ENCODE results near the gene CBFB.

The CBFB gene

DNA sequence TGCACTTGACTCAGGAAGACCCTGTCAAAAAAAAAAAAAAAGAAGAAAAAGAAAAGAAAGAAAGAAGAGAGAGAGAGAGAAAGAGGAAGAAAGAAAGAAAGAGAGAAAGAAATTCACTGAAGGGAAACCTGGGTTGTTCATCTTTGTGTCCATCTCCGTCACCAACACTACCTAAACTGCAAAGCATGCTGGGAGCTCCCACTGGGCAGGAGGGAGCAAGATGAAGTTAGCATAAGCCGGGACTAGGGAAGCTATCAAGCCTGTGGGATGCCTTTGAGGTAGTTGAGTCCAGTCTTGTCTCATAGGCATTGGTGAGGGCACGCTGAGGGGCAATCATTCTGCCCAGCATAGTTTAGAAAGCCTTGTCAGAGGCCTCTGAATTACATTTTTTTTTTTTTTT lies 7.6 kb upstream of the CBFB start:
- Mint-ChIP-seq H3K36me3 (ENCODE audit: insufficient read depth) (no peaks in the 10 kb centered on the region), H3K4me3 (no peak overlapping the region), H3K27ac (ENCODE audit: low read depth) (no peak overlapping the region), H3K9me3 (no peaks in the 10 kb centered on the region), H3K27me3 (no peaks in the 10 kb centered on the region), H3K4me1 (no peaks in the 10 kb centered on the region)
- ATAC-seq (replicated peaks; ENCODE audit: extremely low read depth, poor library complexity, severe bottlenecking) (no peak), DNase-seq (ENCODE audit: low spot score in 2 of 2) (no peak)

DNA sequence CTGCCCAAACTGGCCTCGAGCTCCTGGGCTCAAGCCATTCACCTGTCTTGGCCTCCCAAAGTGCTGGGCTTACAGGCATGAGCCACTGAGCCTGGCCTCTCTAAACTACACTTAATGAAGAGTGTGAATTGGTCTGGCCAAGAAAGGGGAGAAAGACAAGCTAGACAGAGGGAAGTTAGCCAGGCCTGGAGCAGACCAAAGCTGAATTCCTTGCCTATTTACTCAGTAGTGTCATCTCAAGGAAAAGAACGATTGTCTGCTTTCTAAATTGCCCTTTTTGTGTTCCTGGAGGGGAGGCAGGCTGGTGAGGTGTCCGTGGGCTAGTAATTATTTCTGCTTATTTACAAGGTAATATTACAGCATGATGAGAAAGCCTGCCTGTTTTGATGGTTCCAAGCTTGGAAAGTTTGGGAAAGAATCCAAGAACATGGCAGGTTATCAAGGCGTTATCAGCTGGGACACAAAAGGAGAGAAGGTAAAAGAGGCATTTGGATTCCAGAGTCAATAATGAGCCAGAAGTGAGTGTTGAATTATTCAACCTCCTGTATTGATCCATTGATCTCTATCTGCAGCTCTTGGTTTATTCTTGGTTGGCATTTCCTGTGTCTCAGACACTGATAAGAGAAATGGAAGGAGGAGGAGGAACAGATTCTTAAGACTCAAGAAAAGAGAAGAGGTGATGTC lies 6.3 kb upstream of the CBFB start:
- Mint-ChIP-seq H3K27me3 (no peaks in the 10 kb centered on the region), H3K36me3 (ENCODE audit: insufficient read depth) (no peaks in the 10 kb centered on the region), H3K4me3 (no peak overlapping the region), H3K9me3 (no peaks in the 10 kb centered on the region), H3K4me1 (no peaks in the 10 kb centered on the region), H3K27ac (ENCODE audit: low read depth) (no peak overlapping the region)
- ATAC-seq (replicated peaks; ENCODE audit: extremely low read depth, poor library complexity, severe bottlenecking) (no peak), DNase-seq (ENCODE audit: low spot score in 2 of 2) (no peak)

GRCh38 chr16:67023689-67024088 lies 5.3 kb upstream of the CBFB start:
- no peak for ATAC-seq (replicated peaks; ENCODE audit: extremely low read depth, poor library complexity, severe bottlenecking)
- Mint-ChIP-seq H3K36me3 (ENCODE audit: insufficient read depth) (peaks cover 5% of the 10 kb centered on the region), H3K4me3 (no peak overlapping the region), H3K9me3 (no peaks in the 10 kb centered on the region), H3K27me3 (no peaks in the 10 kb centered on the region), H3K27ac (ENCODE audit: low read depth) (no peak overlapping the region), H3K4me1 (no peaks in the 10 kb centered on the region)
- DNase-seq (ENCODE audit: low spot score in 2 of 2) = no peak

GRCh38 chr16:67024384-67025209 lies 4.4 kb upstream of the CBFB start:
- H3K4me1 Mint-ChIP-seq = no peaks in the 10 kb centered on the region
- ATAC-seq (replicated peaks; ENCODE audit: extremely low read depth, poor library complexity, severe bottlenecking) (no peak), DNase-seq (ENCODE audit: low spot score in 2 of 2) (no peak)
- H3K4me3 Mint-ChIP-seq = no peak overlapping the region
- H3K27ac Mint-ChIP-seq (ENCODE audit: low read depth) = no peak overlapping the region
- no peaks in the 10 kb centered on the region for H3K9me3 Mint-ChIP-seq
- H3K27me3 Mint-ChIP-seq = no peaks in the 10 kb centered on the region
- H3K36me3 Mint-ChIP-seq (ENCODE audit: insufficient read depth) = peaks cover 7% of the 10 kb centered on the region

DNA sequence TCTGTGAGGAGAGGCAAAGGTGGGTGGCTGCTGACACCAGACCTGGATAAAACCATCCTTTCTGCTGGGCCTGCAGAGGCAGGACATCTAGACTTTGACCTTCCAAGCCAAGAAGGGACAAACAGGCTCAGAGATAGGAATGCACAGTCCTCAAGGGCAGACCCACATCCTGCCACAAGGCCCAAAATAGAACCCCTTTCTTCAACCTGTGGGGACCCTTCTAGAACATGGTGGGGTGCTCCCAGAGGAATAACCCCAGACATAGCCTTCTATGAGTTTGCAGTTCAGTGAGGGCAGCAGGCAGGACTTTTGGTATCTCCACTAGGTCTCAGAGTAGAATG lies 3.8 kb upstream of the CBFB start:
- Mint-ChIP-seq H3K4me3 (no peak overlapping the region), H3K36me3 (ENCODE audit: insufficient read depth) (peaks cover 10% of the 10 kb centered on the region), H3K27ac (ENCODE audit: low read depth) (no peak overlapping the region), H3K27me3 (no peaks in the 10 kb centered on the region), H3K4me1 (peaks cover 1% of the 10 kb centered on the region), H3K9me3 (no peaks in the 10 kb centered on the region)
- ATAC-seq (replicated peaks; ENCODE audit: extremely low read depth, poor library complexity, severe bottlenecking) (no peak), DNase-seq (ENCODE audit: low spot score in 2 of 2) (no peak)

- DNase-seq (ENCODE audit: low spot score in 2 of 2) (no peak), ATAC-seq (replicated peaks; ENCODE audit: extremely low read depth, poor library complexity, severe bottlenecking) (no peak)
- peaks cover 12% of the 10 kb centered on the region for H3K4me1 Mint-ChIP-seq
- H3K36me3 Mint-ChIP-seq (ENCODE audit: insufficient read depth) = peaks cover 16% of the 10 kb centered on the region
- no peak overlapping the region for H3K4me3 Mint-ChIP-seq
- H3K27me3 Mint-ChIP-seq = no peaks in the 10 kb centered on the region
- no peak overlapping the region for H3K27ac Mint-ChIP-seq (ENCODE audit: low read depth)
- H3K9me3 Mint-ChIP-seq = no peaks in the 10 kb centered on the region
These were observed 2.4 kb upstream of the CBFB start for GRCh38 chr16:67026570-67026969.

DNA sequence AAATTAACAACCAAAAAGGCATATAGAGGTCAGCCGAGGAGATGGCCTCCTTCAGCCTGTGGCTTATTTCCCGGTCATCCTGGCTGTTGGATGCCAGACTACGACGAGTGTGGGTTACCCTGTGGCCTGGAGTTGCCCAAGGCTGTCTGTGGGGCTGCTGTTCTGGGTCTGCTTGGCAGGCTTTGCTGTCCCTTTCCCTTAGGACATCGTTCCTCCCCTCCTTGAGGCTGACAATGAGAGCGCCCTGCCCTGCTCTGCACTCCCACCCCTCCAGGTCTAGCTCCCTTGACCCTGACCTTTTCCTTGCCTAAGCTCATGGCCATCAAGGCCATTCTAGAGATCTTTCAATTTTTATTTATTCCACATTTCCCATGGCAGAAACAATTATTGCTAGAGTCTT lies 1.9 kb upstream of the CBFB start:
- Mint-ChIP-seq H3K4me3 (no peak overlapping the region), H3K27ac (ENCODE audit: low read depth) (no peak overlapping the region), H3K4me1 (peaks cover 16% of the 10 kb centered on the region), H3K9me3 (no peaks in the 10 kb centered on the region), H3K27me3 (no peaks in the 10 kb centered on the region), H3K36me3 (ENCODE audit: insufficient read depth) (peaks cover 18% of the 10 kb centered on the region)
- no peak for ATAC-seq (replicated peaks; ENCODE audit: extremely low read depth, poor library complexity, severe bottlenecking)
- DNase-seq (ENCODE audit: low spot score in 2 of 2) = no peak

- peak overlapping the region; percentile 82 for H3K27ac Mint-ChIP-seq (ENCODE audit: low read depth)
- no peaks in the 10 kb centered on the region for H3K27me3 Mint-ChIP-seq
- ATAC-seq (replicated peaks; ENCODE audit: extremely low read depth, poor library complexity, severe bottlenecking) (no peak), DNase-seq (ENCODE audit: low spot score in 2 of 2) (no peak)
- no peaks in the 10 kb centered on the region for H3K9me3 Mint-ChIP-seq
- H3K4me3 Mint-ChIP-seq = peak overlapping the region; percentile 83
- peaks cover 22% of the 10 kb centered on the region for H3K36me3 Mint-ChIP-seq (ENCODE audit: insufficient read depth)
- H3K4me1 Mint-ChIP-seq = peaks cover 21% of the 10 kb centered on the region
These were observed 718 bp upstream of the CBFB start for GRCh38 chr16:67028167-67028695.

- H3K9me3 Mint-ChIP-seq = no peaks in the 10 kb centered on the region
- peaks cover 25% of the 10 kb centered on the region for H3K4me1 Mint-ChIP-seq
- DNase-seq (ENCODE audit: low spot score in 2 of 2) (peak; percentile 41 to 47), ATAC-seq (replicated peaks; ENCODE audit: extremely low read depth, poor library complexity, severe bottlenecking) (peak; percentile 33)
- H3K36me3 Mint-ChIP-seq (ENCODE audit: insufficient read depth) = peaks cover 22% of the 10 kb centered on the region
- no peaks in the 10 kb centered on the region for H3K27me3 Mint-ChIP-seq
- H3K4me3 Mint-ChIP-seq = peak overlapping the region; percentile 83
- peak overlapping the region; percentile 82 for H3K27ac Mint-ChIP-seq (ENCODE audit: low read depth)
These were observed 526 bp downstream of the CBFB start for GRCh38 chr16:67029254-67030096.

DNA sequence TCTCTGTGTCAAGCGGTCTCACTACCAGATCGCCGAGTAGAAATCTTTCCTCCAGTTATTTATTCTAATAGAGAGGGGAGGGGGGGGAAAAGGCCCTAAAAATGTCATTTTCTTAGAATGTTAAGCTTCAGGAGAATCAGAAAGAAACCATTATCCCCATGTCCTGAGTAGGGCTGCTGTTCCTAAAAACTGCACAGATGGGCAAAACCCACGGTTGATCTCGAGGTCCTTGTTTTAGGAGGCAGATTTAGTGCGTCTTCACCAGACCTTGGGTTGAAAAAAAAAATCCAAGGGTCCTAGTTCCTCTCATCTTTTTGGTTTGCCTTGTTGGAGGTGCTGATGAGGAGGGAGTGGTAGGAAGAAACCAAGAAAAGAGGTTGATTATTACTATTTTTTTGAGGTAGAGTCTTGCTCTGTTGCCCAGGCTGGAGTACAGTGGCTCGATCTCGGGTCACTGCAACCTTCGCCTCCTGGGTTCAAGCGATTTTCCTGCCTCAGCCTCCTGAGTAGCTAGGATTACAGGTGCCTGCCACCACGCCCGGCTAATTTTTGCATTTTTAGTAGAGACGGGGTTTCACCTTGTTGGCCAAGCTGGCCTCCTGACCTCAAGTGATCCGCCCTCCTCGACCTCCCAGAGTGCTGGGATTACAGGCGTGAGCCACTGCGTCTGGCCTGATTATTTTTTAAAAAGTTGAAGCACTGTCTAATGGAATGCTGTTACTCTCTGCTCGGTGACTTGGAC lies 1.4 kb downstream of the CBFB start:
- Mint-ChIP-seq H3K36me3 (ENCODE audit: insufficient read depth) (peaks cover 28% of the 10 kb centered on the region), H3K27me3 (no peaks in the 10 kb centered on the region), H3K4me1 (peaks cover 34% of the 10 kb centered on the region), H3K9me3 (no peaks in the 10 kb centered on the region), H3K27ac (ENCODE audit: low read depth) (peak overlapping the region; percentile 74), H3K4me3 (peak overlapping the region; percentile 83)
- no peak for DNase-seq (ENCODE audit: low spot score in 2 of 2)
- ATAC-seq (replicated peaks; ENCODE audit: extremely low read depth, poor library complexity, severe bottlenecking) = no peak

DNA sequence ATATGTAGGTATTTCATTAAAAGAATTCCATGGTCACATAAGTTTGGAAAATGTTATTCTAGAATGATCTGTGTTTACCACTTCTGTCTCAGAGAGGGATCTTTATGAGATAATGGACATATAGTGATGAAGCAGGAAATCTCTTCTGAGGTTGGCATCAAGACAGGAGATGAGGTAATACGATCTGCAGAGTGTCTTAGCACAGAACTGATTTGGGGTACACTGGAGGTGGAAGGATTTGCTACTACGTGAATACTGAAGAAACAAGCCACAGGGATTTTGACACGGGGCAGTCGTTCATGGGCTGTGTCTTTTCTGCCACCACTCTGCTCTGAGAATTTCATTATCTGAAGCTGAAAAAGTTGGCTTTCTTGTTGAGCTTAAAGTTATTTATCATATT lies 5.5 kb downstream of the CBFB start:
- H3K27me3 Mint-ChIP-seq = no peaks in the 10 kb centered on the region
- H3K36me3 Mint-ChIP-seq (ENCODE audit: insufficient read depth) = peaks cover 30% of the 10 kb centered on the region
- peak overlapping the region; percentile 12 for H3K4me3 Mint-ChIP-seq
- no peak for DNase-seq (ENCODE audit: low spot score in 2 of 2)
- ATAC-seq (replicated peaks; ENCODE audit: extremely low read depth, poor library complexity, severe bottlenecking) = no peak
- no peaks in the 10 kb centered on the region for H3K9me3 Mint-ChIP-seq
- H3K27ac Mint-ChIP-seq (ENCODE audit: low read depth) = no peak overlapping the region
- H3K4me1 Mint-ChIP-seq = peaks cover 49% of the 10 kb centered on the region

GRCh38 chr16:67035364-67035763 lies 6.4 kb downstream of the CBFB start:
- Mint-ChIP-seq H3K27ac (ENCODE audit: low read depth) (no peak overlapping the region), H3K9me3 (no peaks in the 10 kb centered on the region)

More at GRCh38 chr16:67035364-67035763, 6.4 kb downstream of the CBFB start:
- Mint-ChIP-seq H3K4me3 (no peak overlapping the region), H3K4me1 (peaks cover 49% of the 10 kb centered on the region), H3K36me3 (ENCODE audit: insufficient read depth) (peaks cover 31% of the 10 kb centered on the region), H3K27me3 (no peaks in the 10 kb centered on the region)
- no peak for DNase-seq (ENCODE audit: low spot score in 2 of 2)
- no peak for ATAC-seq (replicated peaks; ENCODE audit: extremely low read depth, poor library complexity, severe bottlenecking)

All from central memory CD8-positive, alpha-beta T cell (primary cell).